CD14-positive monocyte (primary cell): ENCODE data around the gene GMDS. TPM values are rescaled to one million over a fixed set of nuclear protein-coding genes. Genes with fewer than 3 reads are reported as not detected.

Experiments
- DNase-seq, 3 donors: peaks; one replicate each; pipeline ENCODE4 v3.0.0-alpha.2; 2011 to 2022
- H2AFZ ChIP-seq: 2 replicates; pipeline ENCODE4 v1.6.0; 2012; ENCODE audit warnings: mild to moderate bottlenecking, low read depth, low read length, inconsistent platforms; ENCODE audit not compliant: insufficient read depth, poor library complexity, severe bottlenecking
- H3K27ac ChIP-seq, 2 donors: 1 replicate in 1 of 2; 2 replicates in 1 of 2; pipeline ENCODE4 v1.5.1; 2012 to 2013; ENCODE audit warnings: low read length in 2 of 2, control low read depth in 1 of 2, inconsistent platforms in 1 of 2, low read depth in 1 of 2, mild to moderate bottlenecking in 1 of 2
- H3K27me3 ChIP-seq, 2 donors: one replicate each; pipeline versions ENCODE4 v1.6.0 to v1.6.1; 2011 to 2013; ENCODE audit warnings: low read length in 2 of 2; ENCODE audit not compliant: control insufficient read depth in 2 of 2, insufficient read depth in 2 of 2
- H3K36me3 ChIP-seq, 2 donors: replicated peaks in 1 of 2; 1 replicate in 1 of 2; 2 replicates in 1 of 2; pipeline versions ENCODE4 v1.5.1 to v1.6.1; 2012 to 2013; ENCODE audit warnings: low read length in 2 of 2, control low read depth in 1 of 2, inconsistent platforms in 1 of 2, mild to moderate bottlenecking in 1 of 2; ENCODE audit not compliant: insufficient read depth in 2 of 2, control insufficient read depth in 1 of 2
- H3K4me1 ChIP-seq, 2 donors: 1 replicate in 1 of 2; 2 replicates in 1 of 2; pipeline versions ENCODE4 v1.5.1 to v1.6.1; 2012 to 2013; ENCODE audit warnings: low read length in 2 of 2, control low read depth in 1 of 2, inconsistent platforms in 1 of 2, mild to moderate bottlenecking in 1 of 2, moderate library complexity in 1 of 2; ENCODE audit not compliant: insufficient read depth in 2 of 2, control insufficient read depth in 1 of 2
- H3K4me2 ChIP-seq: replicated peaks from 2 replicates; pipeline ENCODE3; 2012; ENCODE audit warnings: low read length, moderate library complexity, mild to moderate bottlenecking; ENCODE audit not compliant: poor library complexity, severe bottlenecking; ENCODE audit errors: extremely low read depth
- H3K4me3 ChIP-seq, 3 experiments: fragments of 200-600 bp in 1 of 3; sonication (generic) in 1 of 3; replicated peaks in 1 of 3; 1 replicate in 2 of 3; 2 replicates in 1 of 3; pipeline ENCODE4 v1.5.1; 2011 to 2013; ENCODE audit warnings: low read length in 3 of 3, mild to moderate bottlenecking in 3 of 3, control low read depth in 2 of 3, low read depth in 2 of 3, inconsistent platforms in 1 of 3, moderate library complexity in 1 of 3
- H3K79me2 ChIP-seq: 2 replicates; pipeline ENCODE4 v1.6.0; 2012; ENCODE audit warnings: mild to moderate bottlenecking, control low read depth, inconsistent platforms, low read length, moderate library complexity; ENCODE audit not compliant: insufficient read depth
- H3K9ac ChIP-seq: 2 replicates; pipeline ENCODE4 v1.6.0; 2017; ENCODE audit warnings: low read length, mild to moderate bottlenecking; ENCODE audit not compliant: insufficient read depth, poor library complexity, severe bottlenecking
- H3K9me3 ChIP-seq, 2 donors: replicated peaks in 1 of 2; 1 replicate in 1 of 2; 2 replicates in 1 of 2; pipeline versions ENCODE4 v1.5.1 to v1.6.1; 2012 to 2013; ENCODE audit warnings: low read length in 2 of 2, control low read depth in 1 of 2; ENCODE audit not compliant: control insufficient read depth in 1 of 2, insufficient read depth in 1 of 2
- H4K20me1 ChIP-seq: 2 replicates; pipeline ENCODE4 v1.6.0; 2012; ENCODE audit warnings: mild to moderate bottlenecking, low read length, control low read depth, moderate library complexity; ENCODE audit not compliant: insufficient read depth
- H3K27ac Mint-ChIP-seq, 7 donors: one replicate each; pipeline ENCODE4 v1.8.0; 2020; ENCODE audit warnings: mild to moderate bottlenecking in 7 of 7, mixed read lengths in 7 of 7, moderate library complexity in 6 of 7, inconsistent platforms in 2 of 7
- H3K27me3 Mint-ChIP-seq, 3 donors: one replicate each; pipeline ENCODE4 v1.8.0; 2021 to 2022; ENCODE audit warnings: low read depth in 3 of 3, mild to moderate bottlenecking in 3 of 3, mixed read lengths in 3 of 3, moderate library complexity in 3 of 3, inconsistent platforms in 1 of 3
- H3K36me3 Mint-ChIP-seq, 2 donors: one replicate each; pipeline ENCODE4 v1.8.0; 2020; ENCODE audit warnings: mixed read lengths in 2 of 2, inconsistent platforms in 1 of 2, mild to moderate bottlenecking in 1 of 2
- H3K4me1 Mint-ChIP-seq: one replicate; pipeline ENCODE4 v1.8.0; 2020; ENCODE audit warnings: mild to moderate bottlenecking, mixed read lengths
- H3K4me3 Mint-ChIP-seq, 2 donors: one replicate each; pipeline ENCODE4 v1.8.0; 2020; ENCODE audit warnings: mild to moderate bottlenecking in 2 of 2, mixed read lengths in 2 of 2, moderate library complexity in 1 of 2
- H3K9me3 Mint-ChIP-seq, 7 donors: one replicate each; pipeline ENCODE4 v1.8.0; 2020 to 2022; ENCODE audit warnings: mixed read lengths in 7 of 7, mild to moderate bottlenecking in 6 of 7, moderate library complexity in 6 of 7, inconsistent platforms in 2 of 7
- whole genome bisulfite sequencing: methylation state at CpG from one replicate; pipeline ENCODE4 v1.1.5; 2013; ENCODE audit warnings: missing lambda C conversion rate; ENCODE audit not compliant: insufficient coverage; 5-methylcytosine and 5-hydroxymethylcytosine counted together
- intact Hi-C, 2 donors: fragments of 100-400 bp; cut with micrococcal nuclease; formaldehyde crosslinking; loops; one replicate each; pipeline versions ENCODE4 v1.15.0 to v1.15.1; 2023
- polyA plus RNA-seq, 3 donors: library from polyadenylated mRNA; depleted of rRNA in 1 of 3; unstranded in 2 of 3; stranded (reverse) in 1 of 3; fragments of 300-500 nt in 2 of 3; fragments of >200 nt in 1 of 3; fragmentation: Illumina TruSeq in 2 of 3; gene quantifications; 1 replicate in 2 of 3; 2 replicates in 1 of 3; pipeline ENCODE4 v1.2.3, GENCODE V29; 2012 to 2021
- TF ChIP-seq, protein P1 (sequence below): fragments of 200-600 bp; IDR thresholded peaks from one replicate; pipeline ENCODE4 v1.8.0; 2022; ENCODE audit warnings: antibody characterized with exemption, mild to moderate bottlenecking

Gene GMDS
- polyA plus RNA-seq, 3 donors, result 10.5 to 19.9 (median 17.6) TPM

DNA sequence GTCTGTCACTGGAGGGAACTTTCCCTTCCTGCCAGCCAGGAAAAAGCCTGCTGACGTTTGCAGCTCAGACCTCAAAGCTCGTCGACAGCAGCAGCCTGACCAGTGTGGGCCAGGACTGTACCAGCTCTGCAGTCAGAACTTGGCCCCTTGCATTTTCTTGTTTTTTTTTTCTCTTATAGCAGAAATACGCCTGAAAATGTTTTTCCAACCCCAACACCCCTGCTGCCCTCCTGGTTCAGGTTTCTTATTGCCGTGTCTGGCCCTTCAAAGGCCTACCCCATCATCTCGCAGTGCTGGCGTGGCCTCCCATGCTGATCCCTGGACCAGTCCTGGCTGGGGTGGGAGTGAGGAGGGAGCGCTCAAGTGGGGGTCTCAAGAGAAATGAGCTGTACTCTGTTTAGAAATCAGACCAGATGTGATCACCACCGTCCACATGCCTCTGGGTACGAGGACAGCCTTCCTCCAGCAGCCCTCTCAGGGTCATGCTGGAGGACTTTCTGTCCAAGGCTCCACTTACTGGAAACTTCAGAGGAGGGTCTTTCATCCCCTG, 466.6 kb downstream of the GMDS start:
- Histone ChIP-seq H3K79me2 (no peaks in the 10 kb centered on the region), H3K4me1 (no peaks in the 10 kb centered on the region), H3K9me3 (no peaks in the 10 kb centered on the region), H2AFZ (no peak overlapping the region), H3K27ac (no peak overlapping the region), H3K36me3 (no peaks in the 10 kb centered on the region), H3K27me3 (no peaks in the 10 kb centered on the region), H3K9ac (no peak overlapping the region), H4K20me1 (no peaks in the 10 kb centered on the region), H3K4me2 (no peak overlapping the region), H3K4me3 (no peak overlapping the region)
- Mint-ChIP-seq H3K4me1 (peaks cover 4% of the 10 kb centered on the region), H3K27me3 (no peaks in the 10 kb centered on the region), H3K27ac (no peak overlapping the region), H3K9me3 (no peaks in the 10 kb centered on the region), H3K36me3 (peaks cover 0 to 3% of the 10 kb centered on the region in 2 donors), H3K4me3 (no peak overlapping the region)
- intact Hi-C loops, result no loop called here
- no peak for DNase-seq
- 98% methylated on average over 6 of the region's 10 CpGs for WGBS
- TF ChIP-seq, protein P1, sequence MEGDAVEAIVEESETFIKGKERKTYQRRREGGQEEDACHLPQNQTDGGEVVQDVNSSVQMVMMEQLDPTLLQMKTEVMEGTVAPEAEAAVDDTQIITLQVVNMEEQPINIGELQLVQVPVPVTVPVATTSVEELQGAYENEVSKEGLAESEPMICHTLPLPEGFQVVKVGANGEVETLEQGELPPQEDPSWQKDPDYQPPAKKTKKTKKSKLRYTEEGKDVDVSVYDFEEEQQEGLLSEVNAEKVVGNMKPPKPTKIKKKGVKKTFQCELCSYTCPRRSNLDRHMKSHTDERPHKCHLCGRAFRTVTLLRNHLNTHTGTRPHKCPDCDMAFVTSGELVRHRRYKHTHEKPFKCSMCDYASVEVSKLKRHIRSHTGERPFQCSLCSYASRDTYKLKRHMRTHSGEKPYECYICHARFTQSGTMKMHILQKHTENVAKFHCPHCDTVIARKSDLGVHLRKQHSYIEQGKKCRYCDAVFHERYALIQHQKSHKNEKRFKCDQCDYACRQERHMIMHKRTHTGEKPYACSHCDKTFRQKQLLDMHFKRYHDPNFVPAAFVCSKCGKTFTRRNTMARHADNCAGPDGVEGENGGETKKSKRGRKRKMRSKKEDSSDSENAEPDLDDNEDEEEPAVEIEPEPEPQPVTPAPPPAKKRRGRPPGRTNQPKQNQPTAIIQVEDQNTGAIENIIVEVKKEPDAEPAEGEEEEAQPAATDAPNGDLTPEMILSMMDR, result no peak

DNA sequence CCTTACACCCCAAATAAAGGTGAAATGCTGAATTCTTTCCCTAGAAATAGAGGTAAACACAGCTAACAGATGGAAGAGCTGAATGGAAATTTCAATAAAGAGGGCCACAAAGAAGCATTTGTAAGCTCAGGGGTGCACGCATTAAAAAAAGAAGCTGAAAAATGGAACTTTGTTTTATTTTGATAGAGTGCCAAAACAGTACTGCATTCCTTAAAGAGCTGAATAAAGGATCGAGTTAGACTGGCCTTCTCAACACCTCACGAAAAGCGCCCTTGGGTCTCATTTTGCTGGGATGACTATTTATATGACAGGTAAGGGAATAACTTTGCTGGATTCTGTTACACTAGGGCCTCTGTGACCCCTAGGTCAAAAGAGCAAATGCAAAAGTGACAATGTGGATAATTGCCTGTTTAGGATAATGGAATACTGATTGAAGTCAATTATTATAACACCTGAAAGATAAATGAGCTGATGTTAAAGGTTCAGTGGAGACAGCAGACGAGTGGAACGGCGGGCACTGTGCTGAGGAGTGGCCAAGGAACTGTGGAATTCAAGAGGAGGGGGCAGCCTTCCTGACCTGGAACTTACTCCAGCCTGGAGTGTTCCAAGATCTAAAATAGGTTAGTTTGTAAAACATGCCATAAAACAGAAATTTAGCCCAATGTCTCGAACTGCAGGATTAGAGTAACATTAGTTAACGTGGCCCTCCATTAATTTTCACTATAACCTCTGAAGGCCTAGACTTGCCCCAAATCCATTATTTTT, 467.3 kb downstream of the GMDS start:
- Histone ChIP-seq H3K4me1 (no peaks in the 10 kb centered on the region), H3K27me3 (no peaks in the 10 kb centered on the region), H3K9ac (no peak overlapping the region), H2AFZ (no peak overlapping the region), H3K4me3 (no peak overlapping the region), H3K9me3 (no peaks in the 10 kb centered on the region), H3K36me3 (no peaks in the 10 kb centered on the region), H4K20me1 (no peaks in the 10 kb centered on the region), H3K27ac (no peak overlapping the region), H3K4me2 (no peak overlapping the region), H3K79me2 (no peaks in the 10 kb centered on the region)
- H3K9me3 Mint-ChIP-seq, result no peaks in the 10 kb centered on the region
- DNase-seq, result no peak
- 96% methylated on average over 8 of the region's 9 CpGs for WGBS
- H3K4me3 Mint-ChIP-seq, result no peak overlapping the region
- intact Hi-C loops, result no loop called here
- TF ChIP-seq, protein P1, result no peak
- H3K27me3 Mint-ChIP-seq, result peaks cover 0 to 1% (median 0%) of the 10 kb centered on the region in 3 donors
- H3K27ac Mint-ChIP-seq, result no peak overlapping the region
- H3K36me3 Mint-ChIP-seq, result peaks cover 0 to 3% of the 10 kb centered on the region in 2 donors
- H3K4me1 Mint-ChIP-seq, result peaks cover 8% of the 10 kb centered on the region
